HG03108 (cell line): Measurements from ENCODE around the gene IFNA2.
"Not testable (repeated sequence)": the region's sequence is repeated elsewhere in the genome, so short reads cannot be mapped to it uniquely, and the experiment has no call there.

Source experiments
- ATAC-seq: cut with Tn5 transposase; IDR thresholded peaks from one replicate; pipeline ENCODE4 v1.9.1; 2021; ENCODE audit warnings: moderate library complexity; ENCODE audit not compliant: unreplicated experiment

IFNA2 gene

DNA sequence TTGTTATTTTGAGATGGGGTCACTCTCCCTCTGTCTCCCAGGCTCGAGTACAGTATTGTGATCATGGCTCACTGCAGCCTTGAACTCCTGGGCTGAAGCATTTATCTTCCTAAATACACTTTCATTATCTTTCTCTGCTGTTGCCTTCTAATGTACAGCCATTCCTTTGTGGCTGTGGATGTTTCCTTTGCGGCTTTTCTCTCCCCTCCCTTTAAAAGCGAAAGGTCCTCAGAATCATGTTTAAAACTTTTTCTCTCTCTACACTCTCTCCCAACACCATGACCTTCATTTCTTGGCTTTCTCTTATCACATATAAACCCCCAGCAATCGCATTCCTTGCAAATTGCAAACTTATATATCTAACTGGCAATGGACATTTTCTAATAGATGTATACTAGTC is 1.6 kb downstream of the IFNA2 start:
- no peak for ATAC-seq

DNA sequence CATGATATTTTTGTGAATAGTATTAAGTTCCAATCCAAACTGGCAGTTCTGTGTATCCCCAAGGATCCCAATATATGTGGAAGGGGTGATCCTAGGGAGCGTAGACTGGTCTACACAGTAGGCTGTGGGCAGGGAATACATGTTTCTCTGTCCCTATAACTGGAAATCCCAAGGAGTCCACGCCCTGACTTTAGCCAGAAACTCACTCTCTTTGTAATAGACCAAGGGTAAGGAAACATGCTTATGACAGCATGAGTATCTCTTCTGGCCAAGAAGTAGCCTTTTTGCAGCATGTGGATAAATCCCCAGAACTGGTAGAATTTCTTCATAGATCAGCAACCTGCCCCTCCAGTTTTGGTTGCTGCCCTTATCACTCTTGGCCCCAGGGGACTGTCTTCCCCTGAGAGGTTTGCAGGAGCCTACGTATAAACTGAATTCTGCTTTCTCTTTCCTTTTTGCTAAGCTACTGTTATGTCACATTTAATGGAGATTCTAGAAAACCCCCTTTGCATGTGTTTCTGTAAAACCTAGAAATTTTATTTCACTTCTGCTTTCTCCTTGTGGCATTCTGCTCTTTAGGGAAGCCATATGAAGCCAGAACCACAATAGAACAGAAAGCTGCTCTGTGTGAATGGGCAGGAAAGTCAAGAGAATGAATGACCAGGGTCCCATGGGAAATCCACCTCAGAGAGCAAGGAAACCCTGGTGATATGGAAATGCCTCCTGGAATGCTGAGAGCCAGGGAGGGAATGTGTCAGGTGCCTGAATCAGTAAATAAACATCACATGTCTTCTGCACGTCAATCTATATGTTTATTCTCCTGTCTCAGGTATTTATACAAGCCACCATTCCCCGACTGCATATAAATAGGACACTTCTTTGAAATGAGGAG is 3.5 kb downstream of the IFNA2 start:
- peak; percentile 97 for ATAC-seq

DNA sequence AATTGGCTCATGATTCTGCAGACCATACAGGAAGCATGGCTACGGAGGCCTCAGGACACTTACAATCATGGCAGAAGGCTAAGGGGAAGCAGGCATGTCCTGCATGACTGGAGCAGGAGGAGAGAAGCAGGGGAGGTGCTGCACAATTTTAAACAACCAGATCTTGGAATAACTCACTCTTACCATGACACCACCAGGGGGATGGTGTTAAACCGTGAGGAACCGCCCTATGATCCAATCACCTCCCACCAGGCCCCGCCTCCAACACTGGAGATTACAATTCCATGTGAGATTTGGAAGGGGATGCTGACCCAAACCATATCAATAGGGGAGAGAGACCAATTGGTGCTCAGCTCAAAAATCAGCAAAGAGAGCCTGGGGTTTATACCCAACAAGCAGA is 13.7 kb downstream of the IFNA2 start:
- ATAC-seq = not testable (repeated sequence)

DNA sequence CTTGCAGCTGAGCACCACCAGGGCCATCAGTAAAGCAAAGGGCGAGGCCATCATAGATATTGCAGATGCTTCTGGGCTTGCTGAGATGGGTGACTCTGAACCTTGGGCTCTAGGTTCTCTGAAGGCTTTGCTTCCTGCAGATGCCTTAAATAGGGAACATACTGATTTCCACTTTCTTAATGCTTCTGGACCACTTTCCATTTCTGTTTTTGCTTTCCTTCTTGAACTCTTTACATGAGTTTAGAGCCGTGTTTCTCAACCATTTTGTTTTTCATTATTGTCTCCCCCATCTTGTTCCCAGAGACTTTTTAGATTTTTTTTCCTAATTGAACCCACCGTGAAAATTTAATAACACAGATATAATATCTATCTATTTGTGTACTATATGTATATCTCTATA is 17.2 kb downstream of the IFNA2 start, which contains the start of gene IFNA13:
Gene IFNA13, minus strand, starts transcription at position 101 of the 400 bp plus-strand sequence. Its CDS starts 47 bp downstream, at position 54.
- no peak for ATAC-seq

DNA sequence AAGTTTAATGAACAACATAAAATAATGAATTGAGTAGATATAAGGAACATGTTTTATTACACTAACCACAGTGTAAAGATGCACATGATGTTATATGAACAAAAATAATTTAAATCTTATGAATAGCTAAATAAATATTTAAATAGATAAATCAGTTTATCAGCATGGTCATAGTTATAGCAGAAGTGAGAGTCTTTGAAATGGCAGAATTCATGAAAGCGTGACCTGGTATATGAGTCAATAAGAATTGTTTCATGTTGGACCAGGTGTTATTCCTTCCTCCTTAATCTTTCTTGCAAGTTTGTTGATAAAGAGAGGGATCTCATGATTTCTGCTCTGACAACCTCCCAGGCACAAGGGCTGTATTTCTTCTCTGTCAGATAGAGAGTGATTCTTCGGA is 18.0 kb downstream of the IFNA2 start:
- ATAC-seq = peak; percentile 94

DNA sequence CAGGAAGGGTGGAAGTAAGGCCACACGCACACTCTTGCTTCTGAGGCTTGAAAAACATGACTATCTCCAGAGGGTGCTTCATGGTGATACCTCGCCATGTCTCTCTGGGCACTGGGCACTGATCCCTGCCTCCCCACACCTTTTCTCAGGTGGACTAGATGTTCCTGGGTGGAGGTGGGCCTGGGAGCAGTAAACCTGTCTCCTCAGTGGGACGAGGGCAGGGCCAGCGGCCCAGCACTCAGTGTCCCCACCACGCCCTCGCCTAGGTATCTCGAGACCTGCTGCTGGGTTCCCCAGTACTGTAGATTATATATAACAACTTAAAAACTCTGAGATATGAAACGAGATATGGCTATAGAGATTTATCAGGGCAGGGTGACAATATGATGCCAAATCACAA is 22.9 kb downstream of the IFNA2 start:
- no peak for ATAC-seq

DNA sequence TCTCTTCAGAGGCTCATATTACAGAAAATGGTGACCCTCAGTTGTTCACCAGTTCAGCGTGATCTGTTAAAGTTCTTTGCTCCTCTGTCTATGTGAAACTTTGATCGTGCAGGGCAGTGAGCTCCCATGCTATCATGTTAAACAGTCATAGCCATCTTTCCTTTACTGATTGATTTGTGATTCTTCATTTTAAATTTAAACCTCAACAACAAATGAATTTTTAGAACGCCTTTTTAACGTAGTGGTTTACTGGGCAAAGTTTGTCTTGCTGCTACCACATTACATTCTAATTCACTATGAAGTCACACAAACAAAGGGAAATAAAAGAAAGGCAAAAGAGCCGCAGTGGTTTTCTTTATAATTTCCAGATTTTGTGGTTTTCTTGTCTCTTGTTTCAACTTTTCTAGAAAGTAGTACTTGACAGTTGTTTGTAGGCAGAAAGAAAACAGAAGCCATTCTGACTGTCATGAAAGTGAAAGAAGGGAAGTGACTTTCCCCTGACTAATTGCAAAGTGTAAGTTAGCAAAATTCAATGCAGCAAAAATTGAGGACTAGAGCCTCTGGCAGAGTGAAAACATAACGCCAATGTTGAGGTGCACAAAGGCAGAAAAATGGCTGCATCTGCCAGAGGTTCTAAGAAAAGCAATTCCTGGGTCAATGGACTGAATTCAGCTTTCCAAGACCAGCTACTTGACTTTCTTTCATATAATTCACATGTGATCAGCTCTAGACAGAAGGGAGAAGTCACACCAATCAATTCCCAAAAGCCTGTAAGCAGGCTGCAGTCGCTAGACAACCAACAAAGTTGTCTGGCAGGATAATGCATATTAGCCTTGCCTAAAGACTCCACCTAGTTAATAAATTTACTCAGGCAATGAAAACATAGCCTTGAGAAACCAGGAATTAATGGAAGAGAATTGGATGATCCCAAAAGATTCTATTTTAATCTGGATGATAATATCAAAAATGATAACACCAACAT is 27.4 kb downstream of the IFNA2 start:
- peak; percentile 82 for ATAC-seq

DNA sequence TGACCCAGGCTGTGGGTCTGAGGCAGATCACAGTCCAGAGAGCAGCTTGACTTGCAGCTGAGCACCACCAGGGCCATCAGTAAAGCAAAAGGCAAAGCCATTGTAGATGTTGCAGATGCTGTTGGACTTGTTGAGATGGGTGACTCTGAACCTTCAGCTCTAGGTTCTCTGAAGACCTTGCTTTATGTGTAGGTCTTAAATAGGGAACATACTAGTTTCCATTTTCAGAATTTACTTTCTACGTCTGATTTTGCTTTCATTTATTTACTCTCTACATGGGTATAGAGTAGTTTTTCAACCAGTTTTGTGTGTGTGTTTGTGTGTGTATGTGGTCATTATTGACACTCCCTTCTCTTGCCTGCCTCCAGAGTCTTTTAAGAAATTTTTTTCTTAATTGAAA is 34.4 kb downstream of the IFNA2 start, which contains the start of gene IFNA6:
Gene IFNA6, minus strand, starts transcription at position 101 of the 400 bp plus-strand sequence. Its CDS starts 0 bp downstream, at position 101.
- ATAC-seq = no peak

DNA sequence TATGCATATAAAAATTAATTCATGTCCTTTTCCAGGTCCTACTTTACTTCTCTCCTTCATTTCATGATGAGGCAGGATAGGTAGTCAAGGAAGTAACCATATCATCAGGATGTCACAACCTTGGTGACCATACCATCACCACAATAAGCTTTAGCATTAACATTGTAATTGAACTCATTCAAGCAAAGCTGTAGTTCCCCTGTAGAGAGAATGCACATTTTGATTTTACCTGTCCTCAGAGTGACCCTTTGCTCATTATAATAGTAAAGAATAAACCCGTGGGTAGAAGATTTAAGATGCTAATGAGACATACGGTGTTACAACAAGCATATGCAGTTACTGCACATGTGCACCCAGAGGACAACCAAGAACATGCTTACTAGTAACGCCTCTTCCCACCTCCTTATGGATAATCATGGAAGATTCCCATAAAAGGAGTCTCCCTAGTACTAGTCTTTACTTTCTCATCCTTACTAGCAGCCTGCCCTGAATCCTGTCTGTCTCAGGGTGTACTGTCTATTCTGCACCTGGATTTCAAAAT is 36.7 kb downstream of the IFNA2 start:
- ATAC-seq = no peak

DNA sequence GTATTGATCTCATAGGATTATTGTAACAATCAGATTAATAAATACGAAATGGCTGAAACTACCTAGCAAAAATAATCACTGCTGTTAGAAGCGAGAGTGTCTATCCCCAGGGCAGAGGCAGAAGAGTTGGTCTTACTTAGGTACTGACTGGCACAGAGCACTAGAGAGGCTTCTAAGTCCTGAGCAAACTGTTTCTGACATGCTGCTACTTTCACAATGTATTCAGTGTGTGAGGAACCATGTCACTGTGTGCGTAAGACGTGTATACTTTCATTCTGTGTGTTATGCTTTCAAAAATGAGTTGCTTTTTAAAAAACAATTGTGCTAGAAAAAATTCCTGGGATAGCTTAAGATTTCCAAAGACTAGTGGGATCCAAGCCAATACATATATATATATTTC is 44.5 kb downstream of the IFNA2 start:
- ATAC-seq = no peak

DNA sequence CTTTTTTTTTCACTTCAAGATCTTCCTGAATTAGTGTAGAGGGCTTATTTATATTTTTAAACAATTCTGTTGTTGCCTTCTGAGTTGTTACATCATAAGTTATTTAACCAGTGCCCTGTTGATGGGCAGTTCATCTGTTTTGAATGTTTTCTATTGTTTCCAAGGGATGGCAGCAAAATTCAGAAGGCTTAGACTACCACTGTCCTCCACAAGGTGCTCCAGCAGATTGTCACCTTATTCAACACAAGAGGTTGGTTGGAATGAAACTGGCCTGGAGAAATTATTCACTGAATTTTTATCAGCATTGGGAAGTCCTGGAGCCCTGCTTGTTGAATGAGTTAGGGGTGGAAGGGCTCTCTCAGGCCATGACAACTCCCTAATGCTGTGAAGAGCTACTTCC is 48.7 kb downstream of the IFNA2 start:
- no peak for ATAC-seq

DNA sequence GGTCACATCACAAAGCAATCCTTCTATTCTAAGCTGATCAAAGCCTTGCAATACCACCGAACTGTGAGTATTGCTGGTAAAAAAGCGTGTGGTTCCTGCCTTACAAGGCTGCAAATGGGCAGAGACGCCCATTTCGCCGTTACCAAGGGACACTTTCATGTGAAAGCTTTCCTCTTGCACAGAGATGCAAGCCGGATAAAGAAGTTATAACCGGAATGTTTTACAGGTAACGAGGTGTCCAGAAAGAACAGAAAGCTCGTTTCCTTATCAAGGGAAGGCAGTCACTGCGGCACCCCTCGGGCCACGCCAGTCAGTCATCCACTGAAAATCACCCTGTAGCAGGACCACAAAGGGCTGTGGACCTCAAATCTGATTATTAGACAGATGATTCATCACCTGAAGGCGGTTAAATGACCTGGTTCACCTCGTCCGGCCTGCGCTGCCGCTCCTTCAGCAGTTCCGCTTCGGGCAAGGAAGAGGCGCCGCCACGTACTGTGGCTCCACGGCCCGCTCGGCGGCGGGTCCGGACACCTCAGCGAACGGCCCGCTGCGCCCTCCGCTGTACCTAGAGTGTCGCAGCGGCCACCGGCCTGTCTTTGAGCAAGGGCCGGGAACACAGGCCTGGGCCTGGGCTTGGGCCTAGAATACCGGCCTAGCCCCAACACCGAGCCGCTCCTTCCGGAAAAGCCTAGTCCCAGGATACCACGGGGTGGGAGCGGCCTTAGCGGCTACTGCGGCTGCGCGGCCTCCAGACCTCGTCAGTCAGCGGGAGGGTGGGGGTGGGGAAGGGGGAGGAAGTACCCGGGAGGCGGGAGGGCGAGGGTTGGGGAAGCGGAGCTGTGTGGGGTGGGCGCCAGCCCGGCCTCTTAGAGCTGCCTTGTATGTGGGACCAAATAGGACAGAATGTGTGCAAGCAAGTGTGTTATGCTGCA is 50.2 kb downstream of the IFNA2 start, which contains the start of gene KLHL9:
Gene KLHL9, minus strand, starts transcription at position 704 of the 932 bp plus-strand sequence. Its CDS starts 545 bp downstream, at position 159.
- peak; percentile 93 for ATAC-seq
